Liver (tissue), 9 donors: ENCODE data around the gene RAB1A. TPM values are rescaled to one million over a fixed set of nuclear protein-coding genes. Genes with fewer than 3 reads are reported as not detected.

Source experiments
- DNase-seq: peaks from one replicate; pipeline ENCODE4 v3.0.0-alpha.2; 2017; ENCODE audit warnings: low spot score
- H3K27ac ChIP-seq, 2 donors: one replicate each; pipeline ENCODE4 v1.7.0; 2013; ENCODE audit warnings: inconsistent platforms in 2 of 2, low read length in 2 of 2, control low read depth in 1 of 2, low read depth in 1 of 2, mild to moderate bottlenecking in 1 of 2
- H3K27me3 ChIP-seq, 4 donors: one replicate each; pipeline versions ENCODE4 v1.6.1 to v1.7.0; 2013; ENCODE audit warnings: low read length in 3 of 4, inconsistent platforms in 1 of 4, mild to moderate bottlenecking in 1 of 4, moderate library complexity in 1 of 4; ENCODE audit not compliant: control insufficient read depth in 4 of 4, insufficient read depth in 4 of 4
- H3K36me3 ChIP-seq, 4 donors: one replicate each; pipeline versions ENCODE4 v1.6.1 to v1.7.0; 2013; ENCODE audit warnings: low read length in 3 of 4, mild to moderate bottlenecking in 3 of 4, low read depth in 1 of 4, moderate library complexity in 1 of 4; ENCODE audit not compliant: control insufficient read depth in 4 of 4, insufficient read depth in 3 of 4
- H3K4me1 ChIP-seq, 4 donors: one replicate each; pipeline versions ENCODE4 v1.6.1 to v1.7.0; 2013; ENCODE audit warnings: low read length in 3 of 4, mild to moderate bottlenecking in 3 of 4, moderate library complexity in 1 of 4; ENCODE audit not compliant: control insufficient read depth in 4 of 4, insufficient read depth in 4 of 4
- H3K4me3 ChIP-seq, 3 donors: one replicate each; pipeline versions ENCODE4 v1.6.1 to v1.7.0; 2013; ENCODE audit warnings: low read length in 3 of 3, control low read depth in 1 of 3, low read depth in 1 of 3, mild to moderate bottlenecking in 1 of 3
- H3K9ac ChIP-seq, 2 donors: one replicate each; pipeline ENCODE4 v1.7.0; 2013; ENCODE audit warnings: low read length in 2 of 2, mild to moderate bottlenecking in 2 of 2, moderate library complexity in 2 of 2, control low read depth in 1 of 2, low read depth in 1 of 2
- H3K9me3 ChIP-seq, 4 donors: one replicate each; pipeline versions ENCODE4 v1.6.1 to v1.7.0; 2013; ENCODE audit warnings: low read length in 3 of 4; ENCODE audit not compliant: control insufficient read depth in 4 of 4
- CTCF ChIP-seq: fragments of 150-350 bp; IDR thresholded peaks from 2 replicates; pipeline ENCODE4 v1.5.1; 2017; ENCODE audit warnings: improper control_type of control experiment, low read depth, low read length; ENCODE audit not compliant: missing input control
- FOXA1 ChIP-seq: IDR thresholded peaks from 2 replicates; pipeline ENCODE4 v1.6.1; 2016; ENCODE audit warnings: antibody characterized with exemption
- FOXA2 ChIP-seq: IDR thresholded peaks from 2 replicates; pipeline ENCODE4 v1.6.1; 2016; ENCODE audit warnings: antibody characterized with exemption
- MAX ChIP-seq: IDR thresholded peaks from 2 replicates; pipeline ENCODE4 v1.6.1; 2016; ENCODE audit warnings: antibody characterized with exemption
- NR2F2 ChIP-seq: IDR thresholded peaks from 2 replicates; pipeline ENCODE4 v1.6.1; 2016; ENCODE audit warnings: antibody characterized with exemption
- RAD21 ChIP-seq, 2 donors: IDR thresholded peaks; 2 replicates each; pipeline ENCODE4 v1.6.1; 2016; ENCODE audit warnings: antibody characterized with exemption in 2 of 2, mild to moderate bottlenecking in 2 of 2
- REST ChIP-seq: IDR thresholded peaks from 2 replicates; pipeline ENCODE4 v1.6.1; 2016; ENCODE audit warnings: antibody characterized with exemption, mild to moderate bottlenecking
- RXRA ChIP-seq, 2 donors: IDR thresholded peaks; 2 replicates each; pipeline ENCODE4 v1.6.1; 2017 to 2018; ENCODE audit warnings: antibody characterized with exemption in 2 of 2, mild to moderate bottlenecking in 1 of 2
- SP1 ChIP-seq: IDR thresholded peaks from 2 replicates; pipeline ENCODE4 v1.6.1; 2018; ENCODE audit warnings: antibody characterized with exemption, mild to moderate bottlenecking
- TAF1 ChIP-seq: conservative IDR thresholded peaks from 2 replicates; pipeline ENCODE4 v1.6.1; 2016; ENCODE audit warnings: antibody characterized with exemption, mild to moderate bottlenecking
- YY1 ChIP-seq: IDR thresholded peaks from 2 replicates; pipeline ENCODE4 v1.6.1; 2016; ENCODE audit warnings: antibody characterized with exemption, mild to moderate bottlenecking
- ZBTB33 ChIP-seq: IDR thresholded peaks from 2 replicates; pipeline ENCODE4 v1.6.1; 2016; ENCODE audit warnings: antibody characterized with exemption
- WGBS: extraction: QIAGEN DNeasy Blood & Tissue Kit; methylation state at CpG from one replicate; pipeline ENCODE4 v1.1.7; 2013; 5-methylcytosine and 5-hydroxymethylcytosine counted together
- polyA plus RNA-seq, 2 donors: library from polyadenylated mRNA; stranded (reverse) in 1 of 2; unstranded in 1 of 2; fragments of 200-250 nt in 1 of 2; fragments of >200 nt in 1 of 2; fragmentation: Nextera tagmentation in 1 of 2; extraction: Ambion mirVana in 1 of 2; gene quantifications; one replicate each; pipeline versions ENCODE4 v1.2.1 to v1.2.3, GENCODE V29; 2013 to 2015
- total RNA-seq, 2 donors: library from RNA; depleted of rRNA; stranded (reverse); fragments of >200 nt; gene quantifications; one replicate each; pipeline ENCODE4 v1.2.3, GENCODE V29; 2014
- donor health status: healthy.
- donor health status: healthy.
- donor health status: healthy.
- donor health status: healthy.
- donor health status: healthy.

The RAB1A gene
- total and polyA plus RNA-seq, 4 donors: 52.8 to 89.7 (median 77.8) TPM

- 94% methylated on average over 1 of the region's 1 CpG for whole genome bisulfite sequencing
- Histone ChIP-seq H3K36me3 (peaks cover 5 to 58% (median 24%) of the 10 kb centered on the region in 4 donors), H3K9ac (no peak overlapping the region), H3K4me3 (no peak overlapping the region), H3K4me1 (peaks cover 0 to 1% (median 0%) of the 10 kb centered on the region in 4 donors), H3K9me3 (no peaks in the 10 kb centered on the region), H3K27ac (no peak overlapping the region), H3K27me3 (no peaks in the 10 kb centered on the region)
- TF ChIP-seq ZBTB33 (no peak), CTCF (no peak), TAF1 (no peak), MAX (no peak), YY1 (no peak), FOXA2 (no peak)
- DNase-seq: no peak
These were observed 33.0 kb downstream of the RAB1A start for GRCh38 chr2:65096948-65097347.

- H3K4me1 ChIP-seq: peaks cover 0 to 3% (median under 1%) of the 10 kb centered on the region in 4 donors
- no peaks in the 10 kb centered on the region for H3K27me3 ChIP-seq
- no peak overlapping the region for H3K9ac ChIP-seq
- DNase-seq: no peak
- H3K27ac ChIP-seq: no peak overlapping the region
- no peak overlapping the region for H3K4me3 ChIP-seq
- TF ChIP-seq FOXA2 (no peak), RXRA (IDR thresholded peaks at IDR 0.05) (no peak), SP1 (no peak), NR2F2 (no peak), RAD21 (IDR thresholded peaks at IDR 0.05) (no peak), REST (no peak)
- peaks cover 7 to 64% (median 45%) of the 10 kb centered on the region in 4 donors for H3K36me3 ChIP-seq
- H3K9me3 ChIP-seq: no peaks in the 10 kb centered on the region
These were observed 36.7 kb downstream of the RAB1A start for GRCh38 chr2:65093211-65093610.

- WGBS: 90% methylated on average over 4 of the region's 4 CpGs
- peaks cover 7 to 65% (median 47%) of the 10 kb centered on the region in 4 donors for H3K36me3 ChIP-seq
- no peak for TF ChIP-seq FOXA1
- no peak for TF ChIP-seq RXRA (IDR thresholded peaks at IDR 0.05)
- TF ChIP-seq ZBTB33: no peak
- no peak for TF ChIP-seq REST
These were observed 37.1 kb downstream of the RAB1A start for GRCh38 chr2:65092791-65093190.

More at GRCh38 chr2:65092791-65093190, 37.1 kb downstream of the RAB1A start:
- Histone ChIP-seq H3K4me3 (no peak overlapping the region), H3K9me3 (no peaks in the 10 kb centered on the region), H3K27ac (no peak overlapping the region), H3K27me3 (no peaks in the 10 kb centered on the region), H3K4me1 (peaks cover 0 to 3% (median under 1%) of the 10 kb centered on the region in 4 donors), H3K9ac (no peak overlapping the region)
- DNase-seq: no peak
